Measurements from ENCODE around the gene FOXO6. TPM values are rescaled to one million over a fixed set of nuclear protein-coding genes. Genes with fewer than 3 reads are reported as not detected.
A peak's percentile ranks its signal among the peaks of the same experiment; 100 is the strongest.

FOXO6 gene
- total and polyA plus RNA-seq, 2 experiments from 2014 or later = 0.68 to 4.2 TPM

DNA sequence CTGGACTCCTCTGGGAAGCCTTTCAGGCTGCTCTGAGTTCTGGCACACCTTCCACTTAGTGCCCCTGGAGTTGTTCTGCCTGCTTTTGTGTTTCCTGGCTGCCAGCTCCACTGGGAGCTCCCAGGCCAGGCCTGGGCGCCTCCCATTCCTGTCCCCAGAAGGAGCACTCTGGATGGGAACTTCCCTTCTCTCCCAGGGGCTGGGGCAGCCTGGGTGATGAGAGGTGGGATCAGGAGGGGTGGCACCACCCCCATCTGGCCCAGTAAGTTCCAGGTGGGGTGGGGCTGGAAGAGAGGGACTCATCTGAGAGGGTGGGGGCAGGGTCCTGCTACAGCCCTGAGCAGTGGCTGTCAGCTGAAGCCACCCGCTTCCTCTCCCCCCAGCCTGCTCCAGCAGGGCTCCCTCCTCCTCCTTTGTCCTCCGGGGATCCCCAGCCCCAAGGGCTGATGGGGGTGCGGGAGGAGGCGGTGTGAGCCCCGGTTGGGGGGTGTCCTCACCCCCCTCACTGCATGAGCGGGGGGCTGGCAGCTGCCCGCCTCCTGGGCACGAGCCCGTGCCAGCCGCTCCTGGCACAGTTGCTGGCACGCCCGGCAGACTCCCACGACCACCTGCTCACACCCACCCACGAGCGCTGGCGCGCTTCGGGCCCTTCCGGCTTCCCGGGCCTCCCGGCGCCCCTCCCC lies 4.7 kb downstream of the FOXO6 start:
- no peaks in the 10 kb centered on the region for H3K36me3 ChIP-seq (ENCODE audit: insufficient read depth)
- H3F3A ChIP-seq (replicated peaks; ENCODE audit: low read depth) = no peaks in the 10 kb centered on the region
- no peaks in the 10 kb centered on the region for H3K9me2 ChIP-seq (ENCODE audit: insufficient read depth)
- peak; percentile 57 for DNase-seq (ENCODE audit: low spot score)
- peaks cover 49% of the 10 kb centered on the region for H3K4me1 ChIP-seq (ENCODE audit: insufficient read depth)
- H2AFZ ChIP-seq = 0 out of 2 replicates have a peak overlapping the region, but pooled peaks have one; percentile 74
- no peaks in the 10 kb centered on the region; the same call in 1 of the 2 replicates for H4K20me1 ChIP-seq (replicated peaks; ENCODE audit: insufficient read depth)
- H3K27me3 ChIP-seq (ENCODE audit: insufficient read depth) = peaks cover 70% of the 10 kb centered on the region
- H3K36me3 Mint-ChIP-seq (ENCODE audit: low read depth) = no peaks in the 10 kb centered on the region
- peaks cover 54% of the 10 kb centered on the region for H3K27me3 Mint-ChIP-seq (ENCODE audit: insufficient read depth, low read depth, poor library complexity)
- peak; percentile 11 for ATAC-seq
- no peaks in the 10 kb centered on the region for H3K79me2 ChIP-seq (replicated peaks; ENCODE audit: insufficient read depth)
- H3K4me3 Mint-ChIP-seq = peak overlapping the region; percentile 65
- no peaks in the 10 kb centered on the region for H3K9me3 Mint-ChIP-seq
- no peak overlapping the region for H3K27ac ChIP-seq (ENCODE audit: low read depth)
- peak overlapping the region; percentile 95 for H3K4me2 ChIP-seq
- H3K27ac Mint-ChIP-seq = no peak overlapping the region
- H3K4me1 Mint-ChIP-seq = peaks cover 58% of the 10 kb centered on the region
- H3K4me3 ChIP-seq = peak overlapping the region; percentile 80
- TF ChIP-seq, protein P1, sequence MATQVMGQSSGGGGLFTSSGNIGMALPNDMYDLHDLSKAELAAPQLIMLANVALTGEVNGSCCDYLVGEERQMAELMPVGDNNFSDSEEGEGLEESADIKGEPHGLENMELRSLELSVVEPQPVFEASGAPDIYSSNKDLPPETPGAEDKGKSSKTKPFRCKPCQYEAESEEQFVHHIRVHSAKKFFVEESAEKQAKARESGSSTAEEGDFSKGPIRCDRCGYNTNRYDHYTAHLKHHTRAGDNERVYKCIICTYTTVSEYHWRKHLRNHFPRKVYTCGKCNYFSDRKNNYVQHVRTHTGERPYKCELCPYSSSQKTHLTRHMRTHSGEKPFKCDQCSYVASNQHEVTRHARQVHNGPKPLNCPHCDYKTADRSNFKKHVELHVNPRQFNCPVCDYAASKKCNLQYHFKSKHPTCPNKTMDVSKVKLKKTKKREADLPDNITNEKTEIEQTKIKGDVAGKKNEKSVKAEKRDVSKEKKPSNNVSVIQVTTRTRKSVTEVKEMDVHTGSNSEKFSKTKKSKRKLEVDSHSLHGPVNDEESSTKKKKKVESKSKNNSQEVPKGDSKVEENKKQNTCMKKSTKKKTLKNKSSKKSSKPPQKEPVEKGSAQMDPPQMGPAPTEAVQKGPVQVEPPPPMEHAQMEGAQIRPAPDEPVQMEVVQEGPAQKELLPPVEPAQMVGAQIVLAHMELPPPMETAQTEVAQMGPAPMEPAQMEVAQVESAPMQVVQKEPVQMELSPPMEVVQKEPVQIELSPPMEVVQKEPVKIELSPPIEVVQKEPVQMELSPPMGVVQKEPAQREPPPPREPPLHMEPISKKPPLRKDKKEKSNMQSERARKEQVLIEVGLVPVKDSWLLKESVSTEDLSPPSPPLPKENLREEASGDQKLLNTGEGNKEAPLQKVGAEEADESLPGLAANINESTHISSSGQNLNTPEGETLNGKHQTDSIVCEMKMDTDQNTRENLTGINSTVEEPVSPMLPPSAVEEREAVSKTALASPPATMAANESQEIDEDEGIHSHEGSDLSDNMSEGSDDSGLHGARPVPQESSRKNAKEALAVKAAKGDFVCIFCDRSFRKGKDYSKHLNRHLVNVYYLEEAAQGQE (IDR thresholded peaks at IDR 0.05; ENCODE audit: unreplicated experiment) = no peak
- TF ChIP-seq EZH2 (IDR thresholded peaks at IDR 0.05; ENCODE audit: low read depth, unreplicated experiment) (no peak), CREB1 (CRISPR knock-in tag; IDR thresholded peaks at IDR 0.05; ENCODE audit: low read depth) (no peak), EZH2phosphoT487 (IDR thresholded peaks at IDR 0.05; ENCODE audit: unreplicated experiment) (no peak), JUNB (IDR thresholded peaks at IDR 0.05; ENCODE audit: unreplicated experiment) (no peak), POLR2AphosphoS5 (IDR thresholded peaks at IDR 0.05; ENCODE audit: low read depth) (no peak), ZNF331 (CRISPR knock-in tag; IDR thresholded peaks at IDR 0.05; ENCODE audit: low read depth) (no peak), NANOG (IDR thresholded peaks at IDR 0.05; ENCODE audit: borderline replicate concordance) (no peak)
- TF ChIP-seq, protein P2, sequence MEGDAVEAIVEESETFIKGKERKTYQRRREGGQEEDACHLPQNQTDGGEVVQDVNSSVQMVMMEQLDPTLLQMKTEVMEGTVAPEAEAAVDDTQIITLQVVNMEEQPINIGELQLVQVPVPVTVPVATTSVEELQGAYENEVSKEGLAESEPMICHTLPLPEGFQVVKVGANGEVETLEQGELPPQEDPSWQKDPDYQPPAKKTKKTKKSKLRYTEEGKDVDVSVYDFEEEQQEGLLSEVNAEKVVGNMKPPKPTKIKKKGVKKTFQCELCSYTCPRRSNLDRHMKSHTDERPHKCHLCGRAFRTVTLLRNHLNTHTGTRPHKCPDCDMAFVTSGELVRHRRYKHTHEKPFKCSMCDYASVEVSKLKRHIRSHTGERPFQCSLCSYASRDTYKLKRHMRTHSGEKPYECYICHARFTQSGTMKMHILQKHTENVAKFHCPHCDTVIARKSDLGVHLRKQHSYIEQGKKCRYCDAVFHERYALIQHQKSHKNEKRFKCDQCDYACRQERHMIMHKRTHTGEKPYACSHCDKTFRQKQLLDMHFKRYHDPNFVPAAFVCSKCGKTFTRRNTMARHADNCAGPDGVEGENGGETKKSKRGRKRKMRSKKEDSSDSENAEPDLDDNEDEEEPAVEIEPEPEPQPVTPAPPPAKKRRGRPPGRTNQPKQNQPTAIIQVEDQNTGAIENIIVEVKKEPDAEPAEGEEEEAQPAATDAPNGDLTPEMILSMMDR (conservative IDR thresholded peaks at IDR 0.05; ENCODE audit: low read depth in 2 of 2) = no peak
- TF ChIP-seq, protein P3, sequence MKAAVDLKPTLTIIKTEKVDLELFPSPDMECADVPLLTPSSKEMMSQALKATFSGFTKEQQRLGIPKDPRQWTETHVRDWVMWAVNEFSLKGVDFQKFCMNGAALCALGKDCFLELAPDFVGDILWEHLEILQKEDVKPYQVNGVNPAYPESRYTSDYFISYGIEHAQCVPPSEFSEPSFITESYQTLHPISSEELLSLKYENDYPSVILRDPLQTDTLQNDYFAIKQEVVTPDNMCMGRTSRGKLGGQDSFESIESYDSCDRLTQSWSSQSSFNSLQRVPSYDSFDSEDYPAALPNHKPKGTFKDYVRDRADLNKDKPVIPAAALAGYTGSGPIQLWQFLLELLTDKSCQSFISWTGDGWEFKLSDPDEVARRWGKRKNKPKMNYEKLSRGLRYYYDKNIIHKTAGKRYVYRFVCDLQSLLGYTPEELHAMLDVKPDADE (IDR thresholded peaks at IDR 0.05) = no peak
- TF ChIP-seq, protein P4, sequence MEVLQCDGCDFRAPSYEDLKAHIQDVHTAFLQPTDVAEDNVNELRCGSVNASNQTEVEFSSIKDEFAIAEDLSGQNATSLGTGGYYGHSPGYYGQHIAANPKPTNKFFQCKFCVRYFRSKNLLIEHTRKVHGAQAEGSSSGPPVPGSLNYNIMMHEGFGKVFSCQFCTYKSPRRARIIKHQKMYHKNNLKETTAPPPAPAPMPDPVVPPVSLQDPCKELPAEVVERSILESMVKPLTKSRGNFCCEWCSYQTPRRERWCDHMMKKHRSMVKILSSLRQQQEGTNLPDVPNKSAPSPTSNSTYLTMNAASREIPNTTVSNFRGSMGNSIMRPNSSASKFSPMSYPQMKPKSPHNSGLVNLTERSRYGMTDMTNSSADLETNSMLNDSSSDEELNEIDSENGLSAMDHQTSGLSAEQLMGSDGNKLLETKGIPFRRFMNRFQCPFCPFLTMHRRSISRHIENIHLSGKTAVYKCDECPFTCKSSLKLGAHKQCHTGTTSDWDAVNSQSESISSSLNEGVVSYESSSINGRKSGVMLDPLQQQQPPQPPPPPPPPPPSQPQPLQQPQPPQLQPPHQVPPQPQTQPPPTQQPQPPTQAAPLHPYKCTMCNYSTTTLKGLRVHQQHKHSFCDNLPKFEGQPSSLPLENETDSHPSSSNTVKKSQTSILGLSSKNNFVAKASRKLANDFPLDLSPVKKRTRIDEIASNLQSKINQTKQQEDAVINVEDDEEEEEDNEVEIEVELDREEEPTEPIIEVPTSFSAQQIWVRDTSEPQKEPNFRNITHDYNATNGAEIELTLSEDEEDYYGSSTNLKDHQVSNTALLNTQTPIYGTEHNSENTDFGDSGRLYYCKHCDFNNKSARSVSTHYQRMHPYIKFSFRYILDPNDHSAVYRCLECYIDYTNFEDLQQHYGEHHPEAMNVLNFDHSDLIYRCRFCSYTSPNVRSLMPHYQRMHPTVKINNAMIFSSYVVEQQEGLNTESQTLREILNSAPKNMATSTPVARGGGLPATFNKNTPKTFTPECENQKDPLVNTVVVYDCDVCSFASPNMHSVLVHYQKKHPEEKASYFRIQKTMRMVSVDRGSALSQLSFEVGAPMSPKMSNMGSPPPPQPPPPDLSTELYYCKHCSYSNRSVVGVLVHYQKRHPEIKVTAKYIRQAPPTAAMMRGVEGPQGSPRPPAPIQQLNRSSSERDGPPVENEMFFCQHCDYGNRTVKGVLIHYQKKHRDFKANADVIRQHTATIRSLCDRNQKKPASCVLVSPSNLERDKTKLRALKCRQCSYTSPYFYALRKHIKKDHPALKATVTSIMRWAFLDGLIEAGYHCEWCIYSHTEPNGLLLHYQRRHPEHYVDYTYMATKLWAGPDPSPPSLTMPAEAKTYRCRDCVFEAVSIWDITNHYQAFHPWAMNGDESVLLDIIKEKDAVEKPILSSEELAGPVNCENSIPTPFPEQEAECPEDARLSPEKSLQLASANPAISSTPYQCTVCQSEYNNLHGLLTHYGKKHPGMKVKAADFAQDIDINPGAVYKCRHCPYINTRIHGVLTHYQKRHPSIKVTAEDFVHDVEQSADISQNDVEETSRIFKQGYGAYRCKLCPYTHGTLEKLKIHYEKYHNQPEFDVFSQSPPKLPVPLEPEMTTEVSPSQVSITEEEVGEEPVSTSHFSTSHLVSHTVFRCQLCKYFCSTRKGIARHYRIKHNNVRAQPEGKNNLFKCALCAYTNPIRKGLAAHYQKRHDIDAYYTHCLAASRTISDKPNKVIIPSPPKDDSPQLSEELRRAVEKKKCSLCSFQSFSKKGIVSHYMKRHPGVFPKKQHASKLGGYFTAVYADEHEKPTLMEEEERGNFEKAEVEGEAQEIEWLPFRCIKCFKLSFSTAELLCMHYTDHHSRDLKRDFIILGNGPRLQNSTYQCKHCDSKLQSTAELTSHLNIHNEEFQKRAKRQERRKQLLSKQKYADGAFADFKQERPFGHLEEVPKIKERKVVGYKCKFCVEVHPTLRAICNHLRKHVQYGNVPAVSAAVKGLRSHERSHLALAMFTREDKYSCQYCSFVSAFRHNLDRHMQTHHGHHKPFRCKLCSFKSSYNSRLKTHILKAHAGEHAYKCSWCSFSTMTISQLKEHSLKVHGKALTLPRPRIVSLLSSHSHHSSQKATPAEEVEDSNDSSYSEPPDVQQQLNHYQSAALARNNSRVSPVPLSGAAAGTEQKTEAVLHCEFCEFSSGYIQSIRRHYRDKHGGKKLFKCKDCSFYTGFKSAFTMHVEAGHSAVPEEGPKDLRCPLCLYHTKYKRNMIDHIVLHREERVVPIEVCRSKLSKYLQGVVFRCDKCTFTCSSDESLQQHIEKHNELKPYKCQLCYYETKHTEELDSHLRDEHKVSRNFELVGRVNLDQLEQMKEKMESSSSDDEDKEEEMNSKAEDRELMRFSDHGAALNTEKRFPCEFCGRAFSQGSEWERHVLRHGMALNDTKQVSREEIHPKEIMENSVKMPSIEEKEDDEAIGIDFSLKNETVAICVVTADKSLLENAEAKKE (CRISPR knock-in tag; IDR thresholded peaks at IDR 0.05) = no peak
